HG02870 (cell line): ENCODE data around the gene FCAMR.
A peak's percentile ranks its signal among the peaks of the same experiment; 100 is the strongest.
"Not testable (repeated sequence)": the region's sequence is repeated elsewhere in the genome, so short reads cannot be mapped to it uniquely, and the experiment has no call there.

ENCODE experiments used
- ATAC-seq: cut with Tn5 transposase; IDR thresholded peaks from one replicate; pipeline ENCODE4 v1.9.1; 2021; ENCODE audit warnings: mild to moderate bottlenecking, moderate library complexity; ENCODE audit not compliant: unreplicated experiment

FCAMR gene

GRCh38 chr1:206937425-206937824 is 32.8 kb downstream of the FCAMR start:
- ATAC-seq: no peak

GRCh38 chr1:206935491-206936067 is 34.7 kb downstream of the FCAMR start:
- no peak for ATAC-seq

GRCh38 chr1:206933333-206933945 is 36.8 kb downstream of the FCAMR start:
- ATAC-seq: no peak

GRCh38 chr1:206932177-206932576 is 38.1 kb downstream of the FCAMR start:
- ATAC-seq: no peak

- ATAC-seq: no peak
Observed at GRCh38 chr1:206931709-206932108, 38.6 kb downstream of the FCAMR start.

- ATAC-seq: peak; percentile 77
Observed at GRCh38 chr1:206930210-206930798, 40.0 kb downstream of the FCAMR start.

GRCh38 chr1:206929524-206929923 is 40.7 kb downstream of the FCAMR start:
- no peak for ATAC-seq

- no peak for ATAC-seq
Observed at GRCh38 chr1:206926286-206926685, 44.0 kb downstream of the FCAMR start.

- ATAC-seq: peak; percentile 49
Observed at GRCh38 chr1:206925106-206925736, 45.0 kb downstream of the FCAMR start.

GRCh38 chr1:206924592-206925105 is 45.6 kb downstream of the FCAMR start:
- ATAC-seq: peak; percentile 26

GRCh38 chr1:206923961-206924557 is 46.2 kb downstream of the FCAMR start:
- ATAC-seq: not testable (repeated sequence)

GRCh38 chr1:206923009-206923960 is 47.0 kb downstream of the FCAMR start:
- ATAC-seq: peak; percentile 43

- ATAC-seq: no peak
Observed at GRCh38 chr1:206922524-206922923, 47.7 kb downstream of the FCAMR start.

- ATAC-seq: no peak
Observed at GRCh38 chr1:206921772-206922265, 48.4 kb downstream of the FCAMR start, which contains the start of gene FCMR. Gene FCMR, minus strand, starts transcription at chr1:206921941. Its CDS starts 87 bp downstream, at chr1:206921854.

- ATAC-seq: no peak
Observed at GRCh38 chr1:206918076-206918475, 52.2 kb downstream of the FCAMR start.

GRCh38 chr1:206916000-206916709 is 54.1 kb downstream of the FCAMR start:
- no peak for ATAC-seq

- no peak for ATAC-seq
Observed at GRCh38 chr1:206915030-206915735, 55.1 kb downstream of the FCAMR start.

GRCh38 chr1:206913766-206914537 is 56.3 kb downstream of the FCAMR start:
- ATAC-seq: no peak
